ENCODE measurements around the gene DLGAP1.

Gene DLGAP1

GRCh38 chr18:3455907-3456685 lies 999.0 kb downstream of the DLGAP1 start:
- no peak for DNase-seq (ENCODE audit: low spot score)
- in situ Hi-C loops (cut with MboI; ENCODE audit: low sequenced_read_pairs, unreplicated experiment) = loop anchor here (10.0 kb wide), 1 partner anchor 139 kb away; no protein-coding TSS in a partner anchor
- no peak for TF ChIP-seq CTCF (IDR thresholded peaks at IDR 0.05; ENCODE audit: borderline replicate concordance, control extremely low read depth, extremely low read depth, insufficient read depth, missing control alignments)

GRCh38 chr18:3455090-3455635 lies 999.9 kb downstream of the DLGAP1 start:
- no peak for DNase-seq (ENCODE audit: low spot score)
- in situ Hi-C loops (cut with MboI; ENCODE audit: low sequenced_read_pairs, unreplicated experiment) = loop anchor here (10.0 kb wide), 1 partner anchor 140 kb away; no protein-coding TSS in a partner anchor

GRCh38 chr18:3454365-3455089 lies 1000.6 kb downstream of the DLGAP1 start:
- in situ Hi-C loops (cut with MboI; ENCODE audit: low sequenced_read_pairs, unreplicated experiment) = loop anchor here (10.0 kb wide), 1 partner anchor 140 kb away; no protein-coding TSS in a partner anchor
- DNase-seq (ENCODE audit: low spot score) = peak; percentile 42

More at GRCh38 chr18:3455090-3455635, 999.9 kb downstream of the DLGAP1 start:
- TF ChIP-seq CTCF (IDR thresholded peaks at IDR 0.05; ENCODE audit: borderline replicate concordance, control extremely low read depth, extremely low read depth, insufficient read depth, missing control alignments) = no peak

GRCh38 chr18:3453540-3454364 lies 1001.4 kb downstream of the DLGAP1 start:
- in situ Hi-C loops (cut with MboI; ENCODE audit: low sequenced_read_pairs, unreplicated experiment) = loop anchor here (10.0 kb wide), 1 partner anchor 141 kb away; no protein-coding TSS in a partner anchor
- no peak for DNase-seq (ENCODE audit: low spot score)
- TF ChIP-seq CTCF (IDR thresholded peaks at IDR 0.05; ENCODE audit: borderline replicate concordance, control extremely low read depth, extremely low read depth, insufficient read depth, missing control alignments) = no peak

More at GRCh38 chr18:3454365-3455089, 1000.6 kb downstream of the DLGAP1 start:
- peak; percentile 64 for TF ChIP-seq CTCF (IDR thresholded peaks at IDR 0.05; ENCODE audit: borderline replicate concordance, control extremely low read depth, extremely low read depth, insufficient read depth, missing control alignments)

- no peak for DNase-seq (ENCODE audit: low spot score)
Measured at GRCh38 chr18:3452750-3453539, 1002.2 kb downstream of the DLGAP1 start.

More at GRCh38 chr18:3452750-3453539, 1002.2 kb downstream of the DLGAP1 start:
- TF ChIP-seq CTCF (IDR thresholded peaks at IDR 0.05; ENCODE audit: borderline replicate concordance, control extremely low read depth, extremely low read depth, insufficient read depth, missing control alignments) = no peak
- in situ Hi-C loops (cut with MboI; ENCODE audit: low sequenced_read_pairs, unreplicated experiment) = loop anchor here (10.0 kb wide), 1 partner anchor 142 kb away; no protein-coding TSS in a partner anchor
